ENCODE measurements around the gene UGT1A10.

Gene UGT1A10

DNA sequence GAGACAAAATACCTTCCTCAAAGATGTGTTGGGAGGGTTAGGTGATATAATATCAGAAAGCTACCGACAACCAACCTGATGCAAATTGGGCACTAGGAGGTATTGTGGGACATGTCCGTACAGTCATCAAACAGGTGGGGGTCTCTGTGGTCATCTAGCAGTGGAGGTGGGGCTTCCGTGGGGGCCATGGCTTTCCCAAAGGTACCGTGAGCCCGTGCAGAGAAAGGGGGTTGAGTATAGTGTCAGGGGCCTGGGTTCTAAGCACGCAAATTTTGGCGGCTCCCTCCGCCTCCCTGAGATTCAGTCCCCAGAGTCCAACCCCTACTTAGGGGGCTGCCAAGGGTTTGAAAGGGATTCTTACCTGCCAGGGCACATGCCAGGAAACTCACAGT lies 185.5 kb downstream of the UGT1A10 start:
- in situ Hi-C loops (cut with MboI; ENCODE audit: low pct_unique_long_range_greater_than_20kb, low sequenced_read_pairs, unreplicated experiment) = no loop called here
- TF ChIP-seq, protein P1, sequence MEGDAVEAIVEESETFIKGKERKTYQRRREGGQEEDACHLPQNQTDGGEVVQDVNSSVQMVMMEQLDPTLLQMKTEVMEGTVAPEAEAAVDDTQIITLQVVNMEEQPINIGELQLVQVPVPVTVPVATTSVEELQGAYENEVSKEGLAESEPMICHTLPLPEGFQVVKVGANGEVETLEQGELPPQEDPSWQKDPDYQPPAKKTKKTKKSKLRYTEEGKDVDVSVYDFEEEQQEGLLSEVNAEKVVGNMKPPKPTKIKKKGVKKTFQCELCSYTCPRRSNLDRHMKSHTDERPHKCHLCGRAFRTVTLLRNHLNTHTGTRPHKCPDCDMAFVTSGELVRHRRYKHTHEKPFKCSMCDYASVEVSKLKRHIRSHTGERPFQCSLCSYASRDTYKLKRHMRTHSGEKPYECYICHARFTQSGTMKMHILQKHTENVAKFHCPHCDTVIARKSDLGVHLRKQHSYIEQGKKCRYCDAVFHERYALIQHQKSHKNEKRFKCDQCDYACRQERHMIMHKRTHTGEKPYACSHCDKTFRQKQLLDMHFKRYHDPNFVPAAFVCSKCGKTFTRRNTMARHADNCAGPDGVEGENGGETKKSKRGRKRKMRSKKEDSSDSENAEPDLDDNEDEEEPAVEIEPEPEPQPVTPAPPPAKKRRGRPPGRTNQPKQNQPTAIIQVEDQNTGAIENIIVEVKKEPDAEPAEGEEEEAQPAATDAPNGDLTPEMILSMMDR (IDR thresholded peaks at IDR 0.05; ENCODE audit: extremely low read depth, insufficient read depth, missing control alignments) = no peak
- DNase-seq (ENCODE audit: low spot score) = no peak

- TF ChIP-seq, protein P1 (IDR thresholded peaks at IDR 0.05; ENCODE audit: extremely low read depth, insufficient read depth, missing control alignments) = no peak
- DNase-seq (ENCODE audit: low spot score) = no peak
- in situ Hi-C loops (cut with MboI; ENCODE audit: low pct_unique_long_range_greater_than_20kb, low sequenced_read_pairs, unreplicated experiment) = no loop called here
Measured at GRCh38 chr2:233822101-233822771, 186.0 kb downstream of the UGT1A10 start.

All from GM13977 (cell line).